ENCODE measurements around the gene RAP1GAP2.

- TF ChIP-seq, protein P1, sequence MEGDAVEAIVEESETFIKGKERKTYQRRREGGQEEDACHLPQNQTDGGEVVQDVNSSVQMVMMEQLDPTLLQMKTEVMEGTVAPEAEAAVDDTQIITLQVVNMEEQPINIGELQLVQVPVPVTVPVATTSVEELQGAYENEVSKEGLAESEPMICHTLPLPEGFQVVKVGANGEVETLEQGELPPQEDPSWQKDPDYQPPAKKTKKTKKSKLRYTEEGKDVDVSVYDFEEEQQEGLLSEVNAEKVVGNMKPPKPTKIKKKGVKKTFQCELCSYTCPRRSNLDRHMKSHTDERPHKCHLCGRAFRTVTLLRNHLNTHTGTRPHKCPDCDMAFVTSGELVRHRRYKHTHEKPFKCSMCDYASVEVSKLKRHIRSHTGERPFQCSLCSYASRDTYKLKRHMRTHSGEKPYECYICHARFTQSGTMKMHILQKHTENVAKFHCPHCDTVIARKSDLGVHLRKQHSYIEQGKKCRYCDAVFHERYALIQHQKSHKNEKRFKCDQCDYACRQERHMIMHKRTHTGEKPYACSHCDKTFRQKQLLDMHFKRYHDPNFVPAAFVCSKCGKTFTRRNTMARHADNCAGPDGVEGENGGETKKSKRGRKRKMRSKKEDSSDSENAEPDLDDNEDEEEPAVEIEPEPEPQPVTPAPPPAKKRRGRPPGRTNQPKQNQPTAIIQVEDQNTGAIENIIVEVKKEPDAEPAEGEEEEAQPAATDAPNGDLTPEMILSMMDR (IDR thresholded peaks at IDR 0.05; ENCODE audit: low read length): no peak
- no peak for TF ChIP-seq EZH2 (IDR thresholded peaks at IDR 0.05; ENCODE audit: borderline replicate concordance, low read length)
Measured at GRCh38 chr17:2940352-2940751, 144.1 kb downstream of the RAP1GAP2 start.

Data from OCI-LY1 (cell line).